ENCODE measurements around the gene MOB3A. TPM values are rescaled to one million over a fixed set of nuclear protein-coding genes. Genes with fewer than 3 reads are reported as not detected.

The MOB3A gene
- total RNA-seq, 1 experiment from 2014 or later: 9.2 TPM

DNA sequence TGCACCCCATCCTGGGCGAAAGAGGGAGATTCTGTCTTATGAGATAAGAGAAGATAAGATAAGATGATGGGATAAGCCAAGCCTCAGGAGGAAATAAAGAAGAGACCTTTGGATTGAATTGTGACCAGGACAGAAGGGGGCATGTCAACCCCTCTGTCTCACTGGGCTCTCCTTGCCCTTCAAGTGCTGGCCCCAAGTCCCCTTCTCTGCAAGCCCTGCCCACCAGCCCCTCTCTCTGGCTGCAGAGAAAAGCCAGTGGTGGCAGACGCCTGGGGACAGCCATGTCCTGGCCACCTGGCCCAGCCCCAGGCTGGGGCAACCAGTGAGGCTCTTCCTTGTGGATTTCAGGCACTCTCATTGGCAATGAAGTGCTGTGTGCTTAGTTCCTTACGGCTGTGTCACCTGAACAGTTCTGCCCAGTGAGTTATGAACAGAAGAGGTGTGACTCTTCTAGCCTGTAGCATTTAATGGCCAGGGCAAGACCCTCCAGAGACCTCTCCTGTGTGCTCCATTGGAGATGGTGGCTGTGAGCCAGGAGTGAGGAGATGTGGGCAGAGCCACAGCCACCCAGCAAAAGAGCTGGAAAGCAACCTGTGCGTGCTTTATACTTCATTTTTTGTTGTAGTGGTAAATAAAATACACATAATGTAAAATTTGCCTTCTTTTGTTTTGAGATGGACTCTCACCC is 74.5 kb downstream of the MOB3A start:
- no peak overlapping the region for H3K4me3 ChIP-seq
- no peak overlapping the region for H3K27ac ChIP-seq
- no peak for DNase-seq
- H3K4me1 ChIP-seq: no peaks in the 10 kb centered on the region
- H3K36me3 ChIP-seq: no peaks in the 10 kb centered on the region
- 0 out of 2 replicates have a peak, but pooled peaks cover 3% of the 10 kb centered on the region for H3K9me3 ChIP-seq (replicated peaks)
- no peaks in the 10 kb centered on the region for H3K27me3 ChIP-seq

Other genes with a start within 250 kb of the MOB3A start
- 17.7 and 19.1 TPM in 2 replicates for gene REXO1, start 247.8 kb downstream of the MOB3A start, total RNA-seq (2014; rRNA removed; shearing (Covaris generic))
- 5.1 and 5.8 TPM in 2 replicates for gene KLF16, start 232.7 kb downstream of the MOB3A start, total RNA-seq (2014; rRNA removed; shearing (Covaris generic))
- gene ABHD17A, start 210.8 kb downstream of the MOB3A start, total RNA-seq (2014; rRNA removed; shearing (Covaris generic)): 39.2 and 41.6 TPM in 2 replicates
- 4.7 and 4.8 TPM in 2 replicates for gene ADAT3, start 190.9 kb downstream of the MOB3A start, total RNA-seq (2014; rRNA removed; shearing (Covaris generic))
- gene SCAMP4, start 190.9 kb downstream of the MOB3A start, total RNA-seq (2014; rRNA removed; shearing (Covaris generic)): 29.1 and 29.2 TPM in 2 replicates
- 72.8 and 78.0 TPM in 2 replicates for gene CSNK1G2, start 155.2 kb downstream of the MOB3A start, total RNA-seq (2014; rRNA removed; shearing (Covaris generic))
- 13.9 and 16.2 TPM in 2 replicates for gene BTBD2, start 80.6 kb downstream of the MOB3A start, total RNA-seq (2014; rRNA removed; shearing (Covaris generic))
- 33.2 and 34.5 TPM in 2 replicates for gene MKNK2, start 45.1 kb downstream of the MOB3A start, total RNA-seq (2014; rRNA removed; shearing (Covaris generic))
- 0.38 TPM in 1 of 2 replicates, not detected in the other for gene IZUMO4, start 589 bp upstream of the MOB3A start, total RNA-seq (2014; rRNA removed; shearing (Covaris generic))
- 101 and 107 TPM in 2 replicates for gene AP3D1, start 55.2 kb upstream of the MOB3A start, total RNA-seq (2014; rRNA removed; shearing (Covaris generic))
- gene DOT1L, start 67.6 kb upstream of the MOB3A start, total RNA-seq (2014; rRNA removed; shearing (Covaris generic)): 16.2 and 18.4 TPM in 2 replicates
- gene PLEKHJ1, start 140.0 kb upstream of the MOB3A start, total RNA-seq (2014; rRNA removed; shearing (Covaris generic)): 51.8 and 52.7 TPM in 2 replicates
- gene SF3A2, start 140.5 kb upstream of the MOB3A start, total RNA-seq (2014; rRNA removed; shearing (Covaris generic)): 44.5 and 49.1 TPM in 2 replicates
- gene AMH, start 153.0 kb upstream of the MOB3A start, total RNA-seq (2014; rRNA removed; shearing (Covaris generic)): 6.9 and 11.5 TPM in 2 replicates
- gene JSRP1, start 160.1 kb upstream of the MOB3A start, total RNA-seq (2014; rRNA removed; shearing (Covaris generic)): 40.1 and 50.2 TPM in 2 replicates
- 0.06 and 0.10 TPM in 2 replicates for gene PEAK3, start 185.8 kb upstream of the MOB3A start, total RNA-seq (2014; rRNA removed; shearing (Covaris generic))
- gene LINGO3, start 211.8 kb upstream of the MOB3A start, total RNA-seq (2014; rRNA removed; shearing (Covaris generic)): not detected in 2 replicates
- gene LSM7, start 232.3 kb upstream of the MOB3A start, total RNA-seq (2014; rRNA removed; shearing (Covaris generic)): 179 and 185 TPM in 2 replicates
- 7.7 and 14.3 TPM in 2 replicates for gene SPPL2B, start 232.4 kb upstream of the MOB3A start, total RNA-seq (2014; rRNA removed; shearing (Covaris generic))

Data from SJCRH30 (cell line).